ENCODE results near the gene MTMR11.
A peak's percentile ranks its signal among the peaks of the same experiment; 100 is the strongest.
"Not testable (repeated sequence)": the region's sequence is repeated elsewhere in the genome, so short reads cannot be mapped to it uniquely, and the experiment has no call there.

MTMR11 gene

DNA sequence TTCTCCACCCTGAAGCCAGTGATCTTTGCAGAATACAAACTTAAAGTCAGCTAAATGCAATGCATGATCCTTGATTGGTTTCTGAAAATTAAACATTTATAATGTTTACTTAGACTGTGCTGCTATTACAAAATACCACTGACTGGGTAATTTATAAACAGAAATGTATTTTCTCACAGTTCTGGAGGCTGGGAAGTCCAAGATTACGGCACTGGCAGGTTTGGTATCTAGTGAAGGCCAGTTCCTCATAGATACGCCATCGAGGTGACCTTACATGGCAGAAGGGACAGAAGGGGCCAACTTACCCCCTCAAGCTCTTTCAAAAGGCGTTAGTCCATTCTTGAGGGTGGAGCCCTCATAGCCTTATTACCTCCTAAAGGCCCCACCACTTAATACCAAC is 40.1 kb downstream of the MTMR11 start:
- no peak for DNase-seq (ENCODE audit: low spot score)

DNA sequence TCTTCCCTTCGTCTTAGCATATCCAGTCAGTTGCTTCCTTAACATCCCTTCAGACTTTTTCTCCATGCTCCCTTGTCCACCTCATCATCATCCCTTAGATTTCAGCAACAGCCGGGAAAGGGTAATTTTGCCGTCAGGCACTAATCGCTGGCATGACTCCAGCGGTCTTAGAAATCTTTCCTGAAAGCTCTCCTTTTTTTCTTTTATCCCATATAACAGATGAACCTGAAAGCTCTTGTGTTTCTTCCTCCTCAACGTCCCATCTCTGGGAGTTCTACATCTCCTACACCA is 47.7 kb downstream of the MTMR11 start:
- DNase-seq (ENCODE audit: low spot score): no peak

DNA sequence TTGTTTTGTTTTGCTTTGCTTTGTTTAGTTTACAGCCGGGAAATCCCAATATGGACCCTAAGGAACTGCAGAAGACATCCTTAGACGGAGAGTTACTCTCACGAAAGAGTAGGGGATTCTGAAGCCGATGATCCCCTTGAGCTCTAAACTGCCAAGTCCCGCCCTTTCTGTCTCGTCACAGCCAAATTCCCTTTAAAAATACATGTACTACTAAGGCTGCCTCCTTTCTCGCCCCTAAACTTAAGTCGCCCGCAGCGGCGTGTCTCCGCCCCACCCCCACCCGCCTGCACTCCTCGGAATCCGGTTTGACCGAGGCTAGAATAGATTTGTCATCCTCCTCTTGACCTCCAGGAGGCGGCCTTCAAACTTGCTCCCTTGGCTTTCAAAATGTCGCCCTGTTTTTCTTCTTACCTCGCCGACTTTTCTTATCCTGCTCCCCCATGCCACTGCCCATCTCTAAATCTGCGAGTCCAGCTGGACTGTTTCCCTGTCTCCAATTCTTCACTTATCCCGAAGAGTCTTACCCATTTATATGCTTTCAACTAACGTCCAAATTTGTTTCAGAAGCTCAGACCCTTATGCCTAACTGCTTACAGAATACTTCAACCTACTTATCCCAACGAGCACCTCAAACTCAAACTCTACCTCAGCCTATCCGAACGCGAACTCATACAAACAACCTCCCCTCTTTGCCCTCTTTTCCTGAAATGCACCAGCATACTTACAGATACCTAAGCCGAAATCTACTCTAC is 48.3 kb downstream of the MTMR11 start:
- peak; percentile 87 for DNase-seq (ENCODE audit: low spot score)

DNA sequence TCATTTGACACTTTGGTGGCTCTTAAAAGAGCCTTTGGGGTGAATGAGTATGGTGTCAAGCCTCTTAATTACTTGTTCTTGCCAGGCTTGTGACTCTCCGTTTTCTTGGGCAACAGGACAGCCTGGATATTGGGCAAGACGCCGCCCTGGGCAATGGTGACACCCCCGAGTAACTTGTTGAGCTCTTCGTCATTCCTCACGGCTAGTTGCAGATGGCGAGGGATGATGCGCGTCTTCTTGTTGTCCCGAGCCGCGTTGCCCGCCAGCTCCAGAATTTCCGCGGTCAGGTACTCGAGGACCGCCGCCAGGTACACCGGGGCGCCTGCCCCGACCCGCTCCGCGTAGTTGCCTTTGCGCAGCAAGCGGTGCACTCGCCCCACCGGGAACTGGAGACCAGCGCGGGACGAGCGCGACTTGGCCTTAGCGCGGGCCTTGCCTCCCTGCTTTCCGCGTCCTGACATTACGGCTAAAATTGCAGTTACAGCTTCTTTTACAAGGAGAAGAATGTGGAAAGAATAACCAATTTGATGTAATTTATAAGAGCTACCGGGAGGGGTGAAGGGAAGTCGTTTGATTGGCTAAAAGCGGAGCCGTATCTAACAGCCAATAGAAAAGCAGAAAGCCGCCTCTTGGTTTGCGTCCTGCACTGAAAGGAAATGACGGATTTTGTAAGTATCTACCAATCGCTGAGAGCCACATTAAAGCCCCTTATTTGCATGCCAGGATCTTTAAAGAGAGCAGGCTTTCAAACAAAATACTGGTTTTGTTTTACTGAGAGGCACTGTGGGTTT is 49.0 kb downstream of the MTMR11 start:
- DNase-seq (ENCODE audit: low spot score): peak; percentile 100

DNA sequence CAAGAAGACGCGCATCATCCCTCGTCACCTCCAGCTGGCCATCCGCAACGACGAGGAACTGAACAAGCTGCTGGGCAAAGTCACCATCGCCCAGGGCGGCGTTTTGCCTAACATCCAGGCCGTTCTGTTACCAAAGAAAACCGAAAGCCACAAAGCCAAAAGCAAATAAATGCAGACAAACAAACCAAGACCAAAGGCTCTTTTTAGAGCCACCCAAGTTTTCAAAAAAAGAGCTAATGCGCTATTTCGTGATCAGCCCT is 49.6 kb downstream of the MTMR11 start:
- not testable (repeated sequence) for DNase-seq (ENCODE audit: low spot score)

DNA sequence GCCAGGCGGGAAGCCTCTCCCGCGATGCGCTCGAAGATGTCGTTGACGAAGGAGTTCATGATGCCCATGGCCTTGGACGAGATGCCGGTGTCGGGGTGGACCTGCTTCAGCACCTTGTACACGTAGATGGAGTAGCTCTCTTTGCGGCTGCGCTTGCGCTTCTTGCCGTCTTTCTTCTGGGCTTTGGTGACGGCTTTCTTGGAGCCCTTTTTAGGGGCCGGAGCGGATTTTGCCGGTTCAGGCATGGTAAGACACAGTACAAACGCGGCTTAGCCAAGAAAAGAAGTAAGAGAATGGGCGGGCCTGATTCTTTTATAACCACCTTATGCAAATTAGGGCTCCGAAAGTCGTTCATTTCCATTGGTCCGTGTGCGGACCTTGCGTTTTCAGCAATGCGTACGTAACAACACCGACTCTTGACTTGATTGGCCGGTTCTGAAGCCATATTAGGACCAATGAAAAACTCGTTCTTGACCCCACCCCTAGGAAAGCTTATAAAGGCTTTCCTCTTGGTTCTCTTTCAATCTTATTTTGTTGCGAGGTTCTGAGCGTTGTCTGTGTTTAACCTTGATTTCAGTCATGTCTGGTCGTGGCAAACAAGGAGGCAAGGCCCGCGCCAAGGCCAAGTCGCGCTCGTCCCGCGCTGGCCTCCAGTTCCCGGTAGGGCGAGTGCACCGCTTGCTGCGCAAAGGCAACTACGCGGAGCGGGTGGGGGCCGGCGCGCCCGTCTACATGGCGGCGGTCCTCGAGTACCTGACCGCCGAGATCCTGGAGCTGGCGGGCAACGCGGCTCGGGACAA is 50.1 kb downstream of the MTMR11 start:
- peak; percentile 100 for DNase-seq (ENCODE audit: low spot score)

DNA sequence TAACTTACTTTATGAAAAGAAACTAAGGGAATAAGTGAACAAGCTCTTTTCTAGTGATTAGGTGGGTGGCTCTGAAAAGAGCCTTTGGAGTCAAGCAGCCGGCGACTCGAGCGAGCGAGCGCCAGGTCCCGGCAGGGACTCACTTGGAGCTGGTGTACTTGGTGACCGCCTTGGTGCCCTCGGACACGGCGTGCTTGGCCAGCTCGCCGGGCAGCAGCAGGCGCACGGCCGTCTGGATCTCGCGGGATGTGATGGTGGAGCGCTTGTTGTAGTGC is 50.6 kb downstream of the MTMR11 start:
- DNase-seq (ENCODE audit: low spot score): not testable (repeated sequence)

DNA sequence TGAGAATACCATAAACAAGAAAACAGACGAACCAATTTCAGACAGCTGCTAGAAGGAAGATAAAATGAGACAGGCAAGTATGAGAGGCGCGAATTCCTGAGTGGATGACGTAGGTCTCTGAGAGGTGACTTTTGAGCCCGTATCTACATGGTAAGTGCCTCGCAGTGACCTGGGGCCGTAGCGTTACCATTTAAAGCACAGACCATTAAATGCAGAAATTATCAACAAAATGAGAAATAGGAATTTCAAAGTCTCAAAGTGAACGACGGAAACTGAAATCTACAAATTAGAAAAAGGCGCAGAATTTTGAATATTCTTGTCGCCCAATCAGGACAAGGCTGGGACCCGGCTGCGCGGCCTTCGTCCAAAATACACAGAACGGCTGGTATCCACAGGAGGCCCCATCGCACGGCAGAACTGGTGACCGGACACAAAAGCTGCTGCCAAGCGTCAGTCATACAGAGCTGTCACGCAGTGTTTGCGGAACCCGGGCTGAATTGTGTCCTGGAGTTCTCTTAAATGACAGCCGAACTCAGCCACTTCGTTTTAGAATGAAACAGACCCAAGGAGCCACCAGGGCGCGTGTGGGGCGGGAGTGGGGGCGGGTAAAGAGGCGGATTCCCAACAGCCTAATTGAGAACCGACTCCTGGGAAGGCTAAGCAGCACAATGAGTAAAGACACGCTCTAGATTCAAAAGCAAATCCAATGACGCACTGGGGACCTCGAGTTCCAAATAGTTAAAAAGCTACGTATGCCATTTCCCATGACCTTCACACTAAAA is 51.1 kb downstream of the MTMR11 start:
- peak; percentile 81 for DNase-seq (ENCODE audit: low spot score)

DNA sequence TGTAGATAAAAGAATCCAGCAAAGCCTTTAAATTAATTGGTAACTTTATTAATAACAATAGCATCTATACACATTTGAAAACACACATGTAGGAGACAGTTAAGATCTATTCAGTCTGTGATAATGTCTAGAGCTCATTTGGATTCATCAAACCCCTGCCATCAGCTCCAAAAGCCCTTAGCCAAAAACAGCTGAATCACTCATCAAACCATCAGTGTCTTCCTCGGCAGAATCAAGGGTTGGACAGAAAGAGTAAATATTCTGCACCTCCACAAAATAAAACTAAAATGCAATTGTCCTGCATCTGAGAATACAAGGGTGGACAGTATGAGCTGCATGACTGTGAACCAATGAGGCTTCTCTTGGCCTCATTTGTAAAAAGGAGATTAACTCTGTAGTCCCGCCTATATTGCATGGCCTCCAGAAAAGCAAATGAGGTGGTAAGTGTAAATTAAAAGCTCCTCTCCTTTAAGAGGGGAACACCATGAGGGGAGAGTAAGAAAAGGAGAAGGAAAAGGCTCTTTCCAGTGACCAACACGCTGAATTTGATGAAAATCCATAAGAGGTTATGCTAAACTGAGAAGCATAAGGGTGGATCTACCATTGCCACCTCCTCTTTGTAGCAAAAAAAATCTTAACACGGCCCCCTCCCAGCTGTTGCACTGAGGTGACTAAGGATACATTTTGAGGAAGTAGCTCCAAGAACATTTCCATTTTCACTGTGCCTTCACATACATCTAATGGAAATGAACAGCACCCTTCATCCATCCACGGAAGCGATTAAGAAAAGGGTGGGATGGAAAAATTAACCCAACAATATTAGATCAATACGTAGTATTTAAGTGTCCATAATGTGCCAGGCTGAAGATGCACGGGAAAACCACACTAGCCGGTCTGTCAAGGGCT is 52.0 kb downstream of the MTMR11 start:
- DNase-seq (ENCODE audit: low spot score): no peak

DNA sequence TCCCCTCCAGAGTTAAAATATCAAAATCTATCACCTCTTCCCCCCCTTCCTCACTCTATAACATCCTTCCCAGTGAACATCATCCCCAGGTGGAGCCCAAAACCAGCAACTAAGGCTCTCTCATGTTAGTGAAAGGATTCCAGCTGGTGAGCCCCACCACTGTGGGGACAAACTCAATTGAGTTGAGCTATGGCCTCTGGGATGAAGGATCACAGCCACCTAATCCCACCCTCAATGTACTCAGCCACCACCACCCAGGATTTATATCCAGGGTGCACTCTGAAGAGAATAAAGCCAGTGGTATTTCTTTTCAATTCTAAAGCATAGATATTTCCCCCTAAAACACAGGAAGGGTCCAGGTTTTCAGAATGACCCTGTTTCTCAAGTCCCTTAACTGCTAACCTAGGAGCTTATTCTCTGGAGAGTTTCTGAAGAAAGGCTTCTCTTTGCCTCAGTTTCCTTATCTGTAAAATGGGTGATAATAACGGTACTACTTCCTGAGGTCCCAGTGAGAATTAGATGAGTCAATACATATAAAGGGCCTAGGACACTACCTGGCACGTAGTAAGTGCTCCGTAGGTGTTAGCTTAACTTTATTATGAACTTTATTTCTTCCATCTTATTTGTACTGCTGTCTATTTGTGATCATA is 53.0 kb downstream of the MTMR11 start:
- no peak for DNase-seq (ENCODE audit: low spot score)

DNA sequence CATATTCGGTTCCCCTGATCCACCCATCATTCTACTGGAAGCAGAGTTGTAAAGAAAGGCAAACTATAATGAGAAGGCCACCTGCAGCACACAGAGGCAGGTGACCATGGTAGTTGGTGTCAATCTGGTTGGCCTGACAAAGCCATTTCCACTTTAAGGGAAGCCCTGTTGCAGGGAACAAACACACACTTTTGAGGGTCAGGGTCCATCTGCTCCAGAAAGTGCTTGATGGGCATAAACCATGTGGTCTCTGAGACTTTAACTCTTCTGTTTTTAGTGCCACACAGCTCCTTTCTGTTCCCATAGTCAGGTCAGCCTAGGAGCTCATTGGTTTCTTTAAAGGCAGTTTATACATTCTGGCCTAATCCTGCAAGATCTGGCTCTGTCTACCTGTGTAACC is 54.8 kb downstream of the MTMR11 start:
- DNase-seq (ENCODE audit: low spot score): no peak

DNA sequence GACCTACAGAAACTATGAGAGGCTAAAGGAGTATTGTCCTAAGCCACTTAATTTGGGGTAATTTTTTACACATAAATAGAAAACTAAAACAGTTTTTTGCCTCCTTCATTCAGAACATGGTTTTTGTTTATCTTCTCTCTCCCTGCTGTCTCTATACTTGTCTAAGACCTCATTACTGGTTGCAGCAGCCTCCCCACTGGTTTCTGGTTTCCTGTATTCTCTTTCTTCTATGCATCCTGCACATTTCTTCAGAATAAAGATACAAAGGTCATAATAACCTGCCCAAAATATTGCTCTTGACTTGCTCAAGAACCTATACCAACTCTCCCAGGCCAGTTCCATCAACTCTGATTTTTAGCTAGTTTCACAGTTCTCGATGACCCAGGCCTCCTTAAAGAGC is 57.1 kb downstream of the MTMR11 start:
- DNase-seq (ENCODE audit: low spot score): no peak
